K562 (cell line): Measurements from ENCODE around the gene OR56B4. TPM values are rescaled to one million over a fixed set of nuclear protein-coding genes. Genes with fewer than 3 reads are reported as not detected.

Experiments used
- CHD4 ChIP-seq: fragments of 200-600 bp; sonication (generic); IDR thresholded peaks from 3 replicates; pipeline ENCODE4 v1.6.1; 2012; ENCODE audit warnings: low read depth, mild to moderate bottlenecking, mixed read lengths, low read length, inconsistent platforms; ENCODE audit not compliant: insufficient read depth, insufficient replicate concordance, poor library complexity, severe bottlenecking
- CSDE1 ChIP-seq, 2 experiments: fragments of 450-650 bp; IDR thresholded peaks; 2 replicates each; pipeline ENCODE4 v1.6.1; 2016; ENCODE audit warnings: mild to moderate bottlenecking in 1 of 2
- DIDO1 ChIP-seq: fragments of 450-650 bp; IDR thresholded peaks from 2 replicates; pipeline ENCODE4 v1.6.1; 2016; ENCODE audit warnings: low read depth, missing biosample characterization, missing genetic modification characterization
- E4F1 ChIP-seq: fragments of 250-450 bp; sonication (Bioruptor Pico); IDR thresholded peaks from 2 replicates; pipeline ENCODE4 v1.5.0; 2021; ENCODE audit warnings: mild to moderate bottlenecking, borderline replicate concordance
- ETS1 ChIP-seq: conservative IDR thresholded peaks from 2 replicates; pipeline ENCODE4 v1.6.1; 2011; ENCODE audit warnings: low read depth, mild to moderate bottlenecking, low read length; ENCODE audit not compliant: control insufficient read depth
- HNRNPH1 ChIP-seq: fragments of 200-400 bp; formaldehyde crosslinking; optimal IDR thresholded peaks from 2 replicates; pipeline ENCODE3; 2017; ENCODE audit warnings: low read depth, mild to moderate bottlenecking, low read length, moderate library complexity
- MAFF ChIP-seq: IDR thresholded peaks from 2 replicates; pipeline ENCODE4 v1.6.1; 2012; ENCODE audit warnings: low read length, improper control_type of control experiment
- MAFG ChIP-seq: fragments of 450-650 bp; conservative IDR thresholded peaks from 2 replicates; pipeline ENCODE4 v1.6.1; 2016; ENCODE audit warnings: missing genetic modification characterization, missing compliant biosample characterization
- MAFK ChIP-seq: IDR thresholded peaks from 2 replicates; pipeline ENCODE4 v1.6.1; 2011; ENCODE audit warnings: low read length, improper control_type of control experiment
- MTA1 ChIP-seq: fragments of 450-650 bp; IDR thresholded peaks from 2 replicates; pipeline ENCODE4 v1.6.1; 2017; ENCODE audit warnings: borderline replicate concordance
- MYNN ChIP-seq, 2 experiments: sonication (generic); formaldehyde crosslinking in 1 of 2; IDR thresholded peaks; 2 replicates each; pipeline versions ENCODE4 v1.5.0 to v1.6.1; 2016 to 2020; ENCODE audit warnings: antibody characterized with exemption in 1 of 2, missing genetic modification reagents in 1 of 2
- NFRKB ChIP-seq: fragments of 450-650 bp; IDR thresholded peaks from 2 replicates; pipeline ENCODE4 v1.6.1; 2016; ENCODE audit warnings: low read depth
- PYGO2 ChIP-seq: fragments of 450-650 bp; IDR thresholded peaks from 2 replicates; pipeline ENCODE4 v1.6.1; 2016; ENCODE audit warnings: mild to moderate bottlenecking, missing genetic modification characterization, moderate library complexity, missing compliant biosample characterization
- RNF2 ChIP-seq: sonication (generic); IDR thresholded peaks from 2 replicates; pipeline ENCODE4 v1.6.1; 2016
- SMARCE1 ChIP-seq: fragments of 450-650 bp; IDR thresholded peaks from 2 replicates; pipeline ENCODE4 v1.7.1; 2016; ENCODE audit warnings: mild to moderate bottlenecking
- SNIP1 ChIP-seq: fragments of 450-650 bp; IDR thresholded peaks from 2 replicates; pipeline ENCODE4 v1.7.1; 2017; ENCODE audit warnings: low read depth, mild to moderate bottlenecking
- SREBF2 ChIP-seq: sonication (generic); formaldehyde crosslinking; IDR thresholded peaks from 2 replicates; pipeline ENCODE4 v1.4.0; 2020; ENCODE audit warnings: mild to moderate bottlenecking, missing genetic modification reagents
- TAL1 ChIP-seq: fragments of 450-650 bp; IDR thresholded peaks from 2 replicates; pipeline ENCODE4 v1.6.1; 2016; ENCODE audit warnings: mild to moderate bottlenecking
- ZC3H4 ChIP-seq: sonication (generic); formaldehyde crosslinking; IDR thresholded peaks from 2 replicates; pipeline ENCODE4 v1.9.0; 2021; ENCODE audit warnings: missing genetic modification reagents, borderline replicate concordance
- ZKSCAN3 ChIP-seq: fragments of 250-450 bp; sonication (Bioruptor Pico); IDR thresholded peaks from 2 replicates; pipeline ENCODE4 v1.4.0; 2020
- ZNF3 ChIP-seq: fragments of 250-450 bp; sonication (Bioruptor Pico); IDR thresholded peaks from 2 replicates; pipeline ENCODE4 v1.5.0; 2021; ENCODE audit warnings: mild to moderate bottlenecking, moderate library complexity
- ZNF316 ChIP-seq: fragments of 450-650 bp; IDR thresholded peaks from 2 replicates; pipeline ENCODE4 v1.6.1; 2016
- ZNF592 ChIP-seq: fragments of 450-650 bp; IDR thresholded peaks from 2 replicates; pipeline ENCODE4 v1.6.1; 2017; ENCODE audit warnings: antibody characterized with exemption, mild to moderate bottlenecking
- ZNF668 ChIP-seq: fragments of 250-450 bp; sonication (Bioruptor Pico); IDR thresholded peaks from 2 replicates; pipeline ENCODE4 v1.8.0; 2022; ENCODE audit warnings: mild to moderate bottlenecking, inconsistent platforms
- polyA plus RNA-seq, 8 experiments: library from polyadenylated mRNA; depleted of rRNA in 4 of 8; stranded (reverse) in 5 of 8; unstranded in 3 of 8; fragments of >200 nt; fragmentation: Nextera tagmentation in 2 of 8; fragmentation: Illumina TruSeq in 1 of 8; extraction: Ambion mirVana in 2 of 8; extraction: Trizol in 1 of 8; gene quantifications; 2 replicates each; pipeline versions ENCODE4 v1.2.1 to v1.2.3, GENCODE V29; 2011 to 2014; ENCODE audit warnings: inconsistent platforms in 1 of 8, missing spikeins in 1 of 8
- total RNA-seq, 7 experiments: library from RNA; depleted of rRNA in 6 of 7; stranded (reverse); fragments of >200 nt in 6 of 7; fragmentation: Illumina TruSeq in 2 of 7; extraction: Trizol in 2 of 7; gene quantifications; 2 replicates each; pipeline versions ENCODE4 v1.2.1 to v1.2.3, GENCODE V29; 2011 to 2021; ENCODE audit warnings: low replicate concordance in 1 of 7

Gene OR56B4
- total and polyA plus RNA-seq, 9 of the 15 experiments (the other 6 are each of a cell fraction or from before 2014, with no cell fraction given), result 0.07 TPM; not detected in 8

GRCh38 chr11:6132431-6132830, 24.9 kb downstream of the OR56B4 start (continued):
- TF ChIP-seq ZNF592 (no peak), HNRNPH1 (no peak), ETS1 (no peak), MYNN (IDR thresholded peaks at IDR 0.05) (no peak), MYNN (CRISPR knock-in tag; IDR thresholded peaks at IDR 0.05) (no peak), SNIP1 (no peak), ZNF3 (CRISPR knock-in tag) (no peak), MAFG (tag) (0 out of 2 replicates have a peak, but pooled peaks have one; percentile 14), ZNF668 (no peak), E4F1 (CRISPR knock-in tag) (no peak), MTA1 (no peak), PYGO2 (tag) (no peak), DIDO1 (tag) (no peak), MAFF (peak; percentile 55), SMARCE1 (no peak), NFRKB (no peak), CSDE1 (IDR thresholded peaks at IDR 0.05) (no peak), ZKSCAN3 (CRISPR knock-in tag) (no peak), TAL1 (no peak), SREBF2 (CRISPR knock-in tag) (no peak), MAFK (peak; percentile 60), RNF2 (no peak), ZC3H4 (CRISPR knock-in tag) (no peak), ZNF316 (peak; percentile 82), CHD4 (no peak)
